Esophagus squamous epithelium (tissue), 5 donors: Measurements from ENCODE around the gene TSPAN18. TPM values are rescaled to one million over a fixed set of nuclear protein-coding genes. Genes with fewer than 3 reads are reported as not detected.
A peak's percentile ranks its signal among the peaks of the same experiment; 100 is the strongest.

Experiments
- DNase-seq: peaks from one replicate; lab custom pipeline; 2025; lab: John Stamatoyannopoulos, UW
- H3K27ac ChIP-seq, 4 donors: fragments of 200-600 bp; sonication (generic); one replicate each; pipeline ENCODE4 v1.5.1; 2016 to 2019; ENCODE audit warnings: mild to moderate bottlenecking in 1 of 4
- H3K27me3 ChIP-seq, 4 donors: fragments of 200-600 bp; sonication (generic); 1 replicate in 3 of 4; 2 replicates in 1 of 4; pipeline versions ENCODE4 v1.5.1 to v1.6.0; 2017 to 2021; ENCODE audit warnings: antibody characterized with exemption in 1 of 4
- H3K36me3 ChIP-seq, 3 donors: fragments of 200-600 bp; sonication (generic); one replicate each; pipeline ENCODE4 v1.5.1; 2016 to 2019
- H3K4me1 ChIP-seq, 3 donors: fragments of 200-600 bp; sonication (generic); one replicate each; pipeline ENCODE4 v1.5.1; 2017 to 2019
- H3K4me3 ChIP-seq, 4 donors: fragments of 200-600 bp; sonication (generic); 1 replicate in 3 of 4; 2 replicates in 1 of 4; pipeline ENCODE4 v1.5.1; 2016 to 2019; ENCODE audit warnings: mild to moderate bottlenecking in 2 of 4, moderate library complexity in 1 of 4
- H3K9me3 ChIP-seq, 3 donors: fragments of 200-600 bp; sonication (generic); one replicate each; pipeline ENCODE4 v1.5.1; 2016 to 2019
- CTCF ChIP-seq, 6 experiments: fragments of 450-650 bp in 4 of 6; fragments of 200-600 bp in 2 of 6; sonication (generic) in 2 of 6; IDR thresholded peaks; one replicate each; pipeline ENCODE4 v1.5.1; 2016 to 2019; ENCODE audit warnings: antibody characterized with exemption in 6 of 6, mild to moderate bottlenecking in 4 of 6, moderate library complexity in 4 of 6
- POLR2A ChIP-seq, 4 donors: fragments of 450-650 bp; IDR thresholded peaks; one replicate each; pipeline ENCODE4 v1.6.1; 2017; ENCODE audit warnings: antibody characterized with exemption in 4 of 4, mild to moderate bottlenecking in 4 of 4, moderate library complexity in 3 of 4
- WGBS, 2 donors: methylation state at CpG; one replicate each; pipeline ENCODE4 v1.1.5; 2018; 5-methylcytosine and 5-hydroxymethylcytosine counted together
- intact Hi-C: fragments of 100-400 bp; cut with DNase I; formaldehyde crosslinking; loops from one replicate; pipeline ENCODE4 v1.15.0; 2022
- total RNA-seq, 4 donors: library from RNA; depleted of rRNA; stranded (reverse); fragments of >200 nt; gene quantifications; one replicate each; pipeline ENCODE4 v1.1.0, GENCODE V29; 2016
- donor health status: DM: yes; HTN: yes; CAD: no.

Gene TSPAN18
- total RNA-seq, 4 donors from 2014 or later: 0.80 to 4.4 (median 2.0) TPM

GRCh38 chr11:44938066-44938691, 211.4 kb downstream of the TSPAN18 start:
- no peak for TF ChIP-seq CTCF (IDR thresholded peaks at IDR 0.05)
- TF ChIP-seq POLR2A (IDR thresholded peaks at IDR 0.05): no peak
- DNase-seq: no peak
- H3K27me3 ChIP-seq: no peaks in the 10 kb centered on the region
- H3K36me3 ChIP-seq: peaks cover 0 to 40% (median 0%) of the 10 kb centered on the region in 3 donors
- 87 to 92% methylated on average over 2 to 11 of the region's 19 CpGs for WGBS, 2 donors
- intact Hi-C loops: loop anchor here (10.0 kb wide), 1 partner anchor 397 kb away; no protein-coding TSS in a partner anchor
- no peaks in the 10 kb centered on the region for H3K9me3 ChIP-seq
- peaks cover 5 to 48% (median 8%) of the 10 kb centered on the region in 3 donors for H3K4me1 ChIP-seq
- no peak overlapping the region for H3K27ac ChIP-seq
- H3K4me3 ChIP-seq: no peak overlapping the region

- no peak for DNase-seq
- no peak for TF ChIP-seq POLR2A (IDR thresholded peaks at IDR 0.05)
- peak in 1 of 6 experiments; percentile 4 for TF ChIP-seq CTCF (IDR thresholded peaks at IDR 0.05)
- 68 to 72% methylated on average over 9 to 16 of the region's 22 CpGs for WGBS, 2 donors
- peaks cover 9 to 64% (median 9%) of the 10 kb centered on the region in 3 donors for H3K4me1 ChIP-seq
- H3K36me3 ChIP-seq: peaks cover 0 to 26% (median 0%) of the 10 kb centered on the region in 3 donors
- H3K27me3 ChIP-seq: no peaks in the 10 kb centered on the region
- no peaks in the 10 kb centered on the region for H3K9me3 ChIP-seq
- intact Hi-C loops: loop anchor here (10.0 kb wide), 1 partner anchor 395 kb away; no protein-coding TSS in a partner anchor
- H3K4me3 ChIP-seq: no peak overlapping the region
- no peak overlapping the region for H3K27ac ChIP-seq
These were observed 213.1 kb downstream of the TSPAN18 start for GRCh38 chr11:44939673-44940395.

- WGBS, 2 donors: 61 to 68% methylated on average over 7 of the region's 7 CpGs
- H3K27ac ChIP-seq: peak overlapping the region in 2 of 4 donors; percentile 30 to 42
- intact Hi-C loops: no loop called here
- no peak for TF ChIP-seq CTCF (IDR thresholded peaks at IDR 0.05)
- no peak for TF ChIP-seq POLR2A (IDR thresholded peaks at IDR 0.05)
- H3K36me3 ChIP-seq: peaks cover 0 to 20% (median 0%) of the 10 kb centered on the region in 3 donors
- no peak overlapping the region for H3K4me3 ChIP-seq
- peaks cover 9 to 70% (median 9%) of the 10 kb centered on the region in 3 donors for H3K4me1 ChIP-seq
- H3K27me3 ChIP-seq: no peaks in the 10 kb centered on the region
- DNase-seq: no peak
- no peaks in the 10 kb centered on the region for H3K9me3 ChIP-seq
These were observed 213.6 kb downstream of the TSPAN18 start for GRCh38 chr11:44940404-44940803.

GRCh38 chr11:44940835-44941234, 214.1 kb downstream of the TSPAN18 start:
- Histone ChIP-seq H3K36me3 (peaks cover 0 to 21% (median 0%) of the 10 kb centered on the region in 3 donors), H3K27ac (peak overlapping the region in 2 of 4 donors; percentile 30 to 42), H3K4me1 (peaks cover 9 to 74% (median 12%) of the 10 kb centered on the region in 3 donors), H3K4me3 (no peak overlapping the region), H3K9me3 (no peaks in the 10 kb centered on the region), H3K27me3 (no peaks in the 10 kb centered on the region)
- WGBS, 2 donors: 88 to 93% methylated on average over 7 to 9 of the region's 9 CpGs
- TF ChIP-seq POLR2A (IDR thresholded peaks at IDR 0.05) (no peak), CTCF (IDR thresholded peaks at IDR 0.05) (no peak)
- DNase-seq: no peak
- intact Hi-C loops: no loop called here
